Measurements from ENCODE around the gene SEMA4B.
"Not testable (repeated sequence)": the region's sequence is repeated elsewhere in the genome, so short reads cannot be mapped to it uniquely, and the experiment has no call there.

The SEMA4B gene, protein sequence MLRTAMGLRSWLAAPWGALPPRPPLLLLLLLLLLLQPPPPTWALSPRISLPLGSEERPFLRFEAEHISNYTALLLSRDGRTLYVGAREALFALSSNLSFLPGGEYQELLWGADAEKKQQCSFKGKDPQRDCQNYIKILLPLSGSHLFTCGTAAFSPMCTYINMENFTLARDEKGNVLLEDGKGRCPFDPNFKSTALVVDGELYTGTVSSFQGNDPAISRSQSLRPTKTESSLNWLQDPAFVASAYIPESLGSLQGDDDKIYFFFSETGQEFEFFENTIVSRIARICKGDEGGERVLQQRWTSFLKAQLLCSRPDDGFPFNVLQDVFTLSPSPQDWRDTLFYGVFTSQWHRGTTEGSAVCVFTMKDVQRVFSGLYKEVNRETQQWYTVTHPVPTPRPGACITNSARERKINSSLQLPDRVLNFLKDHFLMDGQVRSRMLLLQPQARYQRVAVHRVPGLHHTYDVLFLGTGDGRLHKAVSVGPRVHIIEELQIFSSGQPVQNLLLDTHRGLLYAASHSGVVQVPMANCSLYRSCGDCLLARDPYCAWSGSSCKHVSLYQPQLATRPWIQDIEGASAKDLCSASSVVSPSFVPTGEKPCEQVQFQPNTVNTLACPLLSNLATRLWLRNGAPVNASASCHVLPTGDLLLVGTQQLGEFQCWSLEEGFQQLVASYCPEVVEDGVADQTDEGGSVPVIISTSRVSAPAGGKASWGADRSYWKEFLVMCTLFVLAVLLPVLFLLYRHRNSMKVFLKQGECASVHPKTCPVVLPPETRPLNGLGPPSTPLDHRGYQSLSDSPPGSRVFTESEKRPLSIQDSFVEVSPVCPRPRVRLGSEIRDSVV

GRCh38 chr15:90201130-90201943 is at the start of gene SEMA4B:
Gene SEMA4B (plus strand): TSS chr15:90201330. CDS start chr15:90201579, 249 bp downstream.
- DNase-seq: peak in 13 of 14 donors; percentile 23 to 80 (median 53)

- DNase-seq: peak in 3 of 14 donors; percentile 13 to 38 (median 24)
Measured at GRCh38 chr15:90151989-90152645, 49.0 kb upstream of the SEMA4B start.

- no peak for DNase-seq
Measured at GRCh38 chr15:90153658-90154057, 47.5 kb upstream of the SEMA4B start.

DNA sequence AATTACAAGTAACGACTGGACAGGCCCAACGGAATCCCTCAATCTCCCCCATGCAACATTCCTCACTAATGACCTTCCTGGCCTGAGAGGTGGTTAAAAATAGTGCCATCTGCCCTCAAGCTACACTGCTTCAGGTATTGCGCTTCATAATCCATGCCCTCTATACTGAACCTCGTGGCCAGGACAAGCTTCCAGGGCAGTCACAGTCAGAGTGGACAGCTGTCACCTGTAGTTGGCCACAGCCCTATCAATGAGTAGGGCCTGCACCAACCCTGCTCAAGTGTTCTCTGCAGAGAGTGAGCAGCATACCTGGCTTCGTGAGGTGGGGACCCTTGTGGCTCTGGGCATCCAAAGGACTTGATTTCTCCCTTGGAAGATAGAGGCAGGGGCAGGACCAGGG is 46.9 kb upstream of the SEMA4B start:
- no peak for DNase-seq

DNA sequence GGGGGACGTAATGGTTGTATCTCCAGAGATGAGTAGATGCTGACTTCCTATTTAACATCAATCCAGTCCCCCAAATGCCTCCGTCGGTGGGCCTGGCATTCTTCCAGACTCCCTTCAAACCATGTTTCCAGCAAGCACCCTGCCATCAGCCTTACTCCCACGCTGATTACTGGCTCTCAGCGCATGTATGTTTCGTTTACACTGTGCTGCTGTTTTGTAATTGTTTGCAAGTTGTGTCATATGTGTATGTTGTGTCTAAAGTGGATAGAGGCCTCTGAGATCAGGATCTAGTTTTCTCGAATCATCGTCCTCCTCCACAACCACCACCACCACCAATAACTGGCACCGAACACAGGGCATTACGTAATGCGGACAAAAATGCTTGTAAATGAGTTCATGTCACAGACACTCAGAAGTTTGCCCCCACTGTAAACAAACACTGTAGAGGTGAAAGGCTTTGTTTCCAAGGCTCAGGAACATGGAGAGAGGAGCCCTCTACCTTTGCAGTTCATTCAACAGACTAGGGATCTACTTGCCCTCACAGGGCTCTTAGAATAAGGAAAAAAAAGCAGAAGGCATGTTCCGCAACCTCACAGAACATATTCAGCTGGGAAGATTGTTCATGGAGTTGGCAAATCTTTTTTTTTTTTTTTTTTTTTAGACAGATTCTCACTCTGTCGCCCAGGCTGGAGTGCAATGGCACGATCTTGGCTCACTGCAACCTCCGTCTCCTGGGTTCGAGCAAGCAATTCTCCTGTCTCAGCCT is 46.1 kb upstream of the SEMA4B start:
- DNase-seq: no peak

DNA sequence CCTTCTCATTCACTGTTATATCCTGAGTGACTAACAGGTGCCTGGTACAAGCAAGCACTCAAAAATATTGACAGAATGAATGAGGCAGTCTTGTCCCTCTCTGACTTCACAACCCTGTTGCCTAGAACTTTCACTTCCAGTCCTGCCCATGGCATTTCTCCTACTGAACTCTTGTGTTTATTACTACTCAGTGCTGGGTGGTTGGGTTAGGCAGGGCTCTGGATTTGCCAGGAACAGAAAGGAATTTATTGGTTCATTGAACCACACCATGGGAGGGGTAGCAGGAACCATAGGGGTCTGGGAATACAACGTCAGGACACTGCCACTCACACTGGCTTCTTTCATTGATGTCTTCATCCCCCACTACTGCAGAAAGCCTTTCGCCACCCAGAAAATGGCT is 41.9 kb upstream of the SEMA4B start:
- DNase-seq: peak in 3 of 14 donors; percentile 13 to 49 (median 22)

DNA sequence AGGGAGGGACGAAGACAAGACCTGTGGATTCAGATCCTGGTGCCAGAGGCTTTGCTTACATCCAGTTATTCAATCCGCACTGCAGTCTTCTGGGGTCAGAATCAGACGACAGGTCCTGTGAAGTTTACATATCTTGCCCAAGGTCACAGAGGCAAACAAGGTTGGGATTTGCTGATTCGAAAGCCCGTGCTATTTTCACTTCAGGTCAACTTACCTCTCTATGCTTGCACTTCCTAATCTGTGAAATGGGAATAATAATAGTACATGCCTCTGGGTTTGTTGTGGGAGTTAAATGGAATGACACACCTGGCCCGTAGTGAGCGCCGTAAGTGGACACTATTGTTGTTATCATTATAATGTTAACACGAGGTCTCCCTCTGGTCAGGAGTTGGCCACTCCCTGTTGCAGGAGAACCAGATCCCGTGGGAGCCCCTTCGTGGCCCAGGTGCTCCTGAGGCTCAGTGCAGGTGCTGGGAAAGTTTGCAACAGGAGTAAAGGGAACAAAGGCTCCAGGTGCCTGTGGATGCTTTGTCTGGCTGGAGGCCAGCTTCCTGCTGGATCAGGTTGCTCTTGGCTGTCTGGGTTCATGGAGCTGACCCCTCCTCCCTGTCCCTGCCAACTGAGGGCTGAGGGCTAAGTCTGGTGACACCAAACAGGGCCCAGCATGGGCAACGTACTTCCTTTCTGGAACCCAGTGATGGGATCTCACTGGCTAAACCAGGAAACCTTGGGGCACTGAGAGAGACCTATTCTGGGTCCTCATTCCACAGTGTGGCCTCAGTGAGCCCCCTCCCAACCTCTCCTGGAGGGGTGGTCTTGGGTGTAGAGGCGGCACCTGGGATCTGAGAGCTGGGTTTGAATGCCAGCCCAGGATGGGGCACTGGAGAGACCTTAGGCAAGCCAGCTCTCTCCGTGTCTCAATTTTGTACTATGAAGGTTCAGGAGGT is 40.1 kb upstream of the SEMA4B start:
- no peak for DNase-seq

DNA sequence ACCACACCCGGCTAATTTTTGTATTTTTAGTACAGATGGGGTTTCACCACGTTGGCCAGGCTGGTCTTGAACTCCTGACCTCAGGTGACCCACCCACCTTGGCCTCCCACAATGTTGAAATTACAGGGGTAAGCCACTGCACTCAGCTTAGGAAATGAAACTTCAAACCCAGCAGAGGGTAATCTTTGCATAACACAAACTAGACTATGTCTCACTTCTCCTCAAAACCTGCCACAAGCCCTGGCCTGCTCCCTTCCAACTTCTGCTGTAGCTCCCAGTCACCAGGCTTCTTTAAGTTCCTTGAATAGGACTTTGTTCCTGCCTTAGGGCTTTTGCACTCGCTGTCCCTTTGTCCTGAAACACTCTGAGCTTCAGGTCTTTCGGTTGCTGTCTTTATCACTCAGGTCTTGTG is 39.2 kb upstream of the SEMA4B start:
- DNase-seq: no peak

DNA sequence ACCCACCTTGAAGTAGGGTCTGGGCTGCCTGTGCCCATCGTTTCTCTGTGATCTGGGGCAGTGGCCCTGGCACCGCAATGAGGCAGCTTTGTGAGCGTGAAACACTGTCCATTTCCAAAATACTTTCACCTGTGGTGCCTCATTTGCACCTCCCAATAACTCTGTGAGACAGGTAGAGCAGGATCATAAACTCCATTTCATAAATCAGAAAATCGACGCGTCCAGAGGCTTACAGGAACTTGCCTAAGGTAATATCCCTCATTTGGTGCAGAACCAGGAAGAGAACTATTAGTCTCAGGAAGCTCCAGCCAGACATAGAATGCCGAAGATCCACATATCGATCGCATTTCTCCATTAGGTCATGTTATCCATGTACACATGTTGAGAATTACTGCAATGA is 38.2 kb upstream of the SEMA4B start:
- DNase-seq: no peak

DNA sequence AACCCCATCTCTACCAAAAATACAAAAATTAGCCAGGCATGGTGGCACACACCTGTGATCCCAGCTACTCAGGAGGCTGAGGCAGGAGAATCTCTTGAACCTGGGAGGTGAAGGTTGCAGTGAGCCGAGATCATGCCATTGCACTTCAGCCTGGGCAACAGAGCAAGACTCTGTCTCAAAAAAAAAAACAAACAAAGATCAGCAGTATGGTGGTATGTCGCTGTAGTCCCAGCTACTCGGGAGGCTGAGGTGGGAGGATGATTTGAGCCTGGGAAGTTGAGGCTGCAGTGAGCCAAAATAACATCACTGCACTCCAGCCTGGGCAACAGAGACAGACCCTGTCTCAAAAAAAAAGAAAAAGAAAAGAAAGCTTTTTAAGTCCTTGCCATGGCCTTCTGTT is 36.9 kb upstream of the SEMA4B start:
- not testable (repeated sequence) for DNase-seq

DNA sequence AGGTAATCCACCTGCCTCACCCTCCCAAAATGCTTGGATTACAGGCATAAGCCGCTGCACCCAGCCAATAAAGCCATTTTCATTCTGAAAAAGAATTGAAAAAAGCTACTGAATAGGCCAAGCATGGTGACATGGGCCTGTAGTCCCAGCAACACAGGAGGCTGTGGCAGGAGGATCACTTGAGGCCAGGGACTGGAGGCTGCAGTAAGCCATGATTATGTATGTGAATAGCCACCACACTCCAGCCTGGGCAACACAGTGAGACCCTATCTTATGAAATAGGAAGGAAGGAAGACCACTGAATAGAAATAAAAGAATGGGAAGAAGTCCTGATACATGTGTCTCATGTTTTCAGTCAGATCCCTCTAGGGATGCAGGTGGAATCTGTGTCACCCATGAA is 36.0 kb upstream of the SEMA4B start:
- DNase-seq: no peak

- DNase-seq: no peak
Measured at GRCh38 chr15:90165659-90166489, 35.3 kb upstream of the SEMA4B start.

DNA sequence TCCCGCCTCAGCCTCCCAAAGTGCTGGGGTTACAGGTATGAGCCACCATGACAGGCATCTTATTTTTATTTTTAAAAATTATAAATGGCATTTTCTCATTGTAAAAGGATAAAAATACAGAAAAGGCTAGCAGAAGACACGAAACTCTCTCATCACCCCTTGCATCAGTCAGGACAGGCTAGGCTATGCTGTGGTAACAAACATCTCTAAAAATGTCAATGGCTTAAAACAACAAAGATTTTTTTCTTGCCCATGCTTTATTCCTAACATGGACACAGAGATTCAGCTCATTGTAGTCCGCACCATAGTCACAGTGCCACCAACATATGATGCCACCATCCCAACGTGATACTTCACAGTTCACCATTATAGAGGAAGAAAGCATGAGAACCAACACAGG is 34.0 kb upstream of the SEMA4B start:
- DNase-seq: no peak

DNA sequence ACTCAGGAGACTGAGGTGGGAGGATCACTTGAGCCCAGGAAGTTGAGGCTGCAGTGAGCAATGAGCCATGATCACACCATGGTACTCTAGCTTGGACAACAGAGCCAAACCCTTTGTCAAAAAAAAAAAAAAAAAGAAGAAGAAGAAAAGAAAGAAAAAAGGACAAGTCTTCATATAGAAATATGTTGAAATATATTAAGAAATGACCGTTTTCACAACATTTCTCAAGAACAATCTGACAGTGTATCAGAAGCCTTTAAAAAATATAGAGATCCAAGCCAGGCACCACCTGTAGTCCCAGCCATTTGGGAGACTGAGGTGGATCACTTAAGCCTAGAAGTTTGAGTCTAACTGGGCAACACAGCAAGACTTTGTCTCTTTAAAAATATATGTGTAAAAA is 29.5 kb upstream of the SEMA4B start:
- no peak for DNase-seq

- DNase-seq: no peak
Measured at GRCh38 chr15:90173372-90173771, 27.8 kb upstream of the SEMA4B start.

- DNase-seq: peak; percentile 23 to 96 (median 86)
Measured at GRCh38 chr15:90174140-90174875, 26.8 kb upstream of the SEMA4B start.

DNA sequence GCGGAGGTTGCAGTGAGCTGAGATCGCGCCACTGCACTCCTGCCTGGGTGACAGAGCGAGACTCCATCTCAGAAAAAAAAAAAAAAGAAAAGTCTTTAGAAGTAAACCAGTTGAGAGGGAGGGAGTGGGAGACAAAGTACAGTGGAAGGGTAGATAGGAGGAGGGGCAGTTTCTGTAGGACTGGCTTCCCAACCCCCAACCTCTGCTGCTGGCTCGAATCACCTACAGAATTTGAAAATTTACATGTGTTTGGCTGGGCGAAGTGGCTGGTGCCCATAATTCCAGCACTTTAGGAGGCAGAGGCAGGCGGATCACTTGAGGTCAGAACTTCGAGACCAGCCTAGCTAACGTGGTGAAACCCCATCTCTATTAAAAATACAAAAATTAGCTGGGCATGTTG is 24.1 kb upstream of the SEMA4B start:
- DNase-seq: no peak
